Prostate gland (tissue), 2 donors: ENCODE results near the gene ZSCAN30. TPM values are rescaled to one million over a fixed set of nuclear protein-coding genes. Genes with fewer than 3 reads are reported as not detected.
"Not testable (repeated sequence)": the region's sequence is repeated elsewhere in the genome, so short reads cannot be mapped to it uniquely, and the experiment has no call there.

ENCODE experiments used
- DNase-seq: peaks from one replicate; pipeline ENCODE4 v3.0.0-alpha.2; 2019; ENCODE audit warnings: low spot score
- H3K27ac ChIP-seq, 2 donors: fragments of 200-600 bp; sonication (generic); 2 replicates each; pipeline ENCODE4 v1.5.1; 2017 to 2019
- H3K27me3 ChIP-seq: fragments of 200-600 bp; sonication (generic); replicated peaks from 2 replicates; pipeline ENCODE4 v1.5.1; 2019; ENCODE audit not compliant: insufficient read depth
- H3K36me3 ChIP-seq, 2 donors: fragments of 200-600 bp; sonication (generic); 1 replicate in 1 of 2; 2 replicates in 1 of 2; pipeline versions ENCODE4 v1.5.1 to v1.8.1; 2017 to 2019
- H3K4me1 ChIP-seq: fragments of 200-600 bp; sonication (generic); replicated peaks from 2 replicates; pipeline ENCODE4 v1.5.1; 2019
- H3K4me3 ChIP-seq, 2 donors: fragments of 200-600 bp; sonication (generic); 2 replicates each; pipeline ENCODE4 v1.5.1; 2017 to 2019
- H3K9me3 ChIP-seq: fragments of 200-600 bp; sonication (generic); 2 replicates; pipeline ENCODE4 v1.5.1; 2017
- POLR2A ChIP-seq: fragments of 450-650 bp; IDR thresholded peaks from one replicate; pipeline ENCODE4 v1.6.1; 2016; ENCODE audit warnings: antibody characterized with exemption, mild to moderate bottlenecking
- POLR2AphosphoS5 ChIP-seq: sonication (generic); formaldehyde crosslinking; IDR thresholded peaks from one replicate; pipeline ENCODE4 v1.6.1; 2017; ENCODE audit warnings: antibody characterized with exemption
- WGBS: methylation state at CpG from one replicate; pipeline ENCODE4 v1.1.5; 2018; 5-methylcytosine and 5-hydroxymethylcytosine counted together
- intact Hi-C: fragments of 100-400 bp; cut with DNase I; formaldehyde crosslinking; loops from one replicate; pipeline ENCODE4 v1.14.2; 2022
- total RNA-seq, 2 donors: library from RNA; depleted of rRNA; stranded (reverse); fragments of >200 nt; gene quantifications; one replicate each; pipeline ENCODE4 v1.1.0, GENCODE V29; 2016
- TF ChIP-seq, protein P1 (sequence below), 4 experiments: fragments of 200-600 bp in 2 of 4; fragments of 450-650 bp in 2 of 4; sonication (generic) in 2 of 4; IDR thresholded peaks; 1 replicate in 3 of 4; 2 replicates in 1 of 4; pipeline ENCODE4 v1.5.1; 2016 to 2019; ENCODE audit warnings: antibody characterized with exemption in 4 of 4, mild to moderate bottlenecking in 2 of 4, moderate library complexity in 2 of 4

The ZSCAN30 gene
- total RNA-seq, 2 donors from 2014 or later = 18.3 to 21.3 TPM

DNA sequence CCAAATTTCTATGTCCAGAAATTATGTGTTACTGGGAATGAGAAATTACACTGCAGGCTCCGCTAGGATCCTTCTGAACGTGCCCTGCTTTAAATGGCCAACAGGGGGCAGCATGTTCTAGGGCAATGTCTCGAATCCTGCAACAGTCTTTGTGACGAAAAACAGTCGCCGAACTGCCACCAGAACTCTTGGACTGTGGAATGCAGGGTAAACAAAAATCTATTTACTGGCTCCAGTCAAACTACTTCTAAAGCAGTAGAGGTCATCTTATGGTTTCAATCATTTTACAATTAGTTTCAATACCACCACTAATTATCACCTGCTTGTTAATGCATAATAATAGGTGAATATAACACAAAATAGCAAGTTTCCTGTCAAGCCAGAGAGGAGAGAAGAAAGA is 59.0 kb downstream of the ZSCAN30 start:
- Histone ChIP-seq H3K9me3 (no peaks in the 10 kb centered on the region), H3K27me3 (no peaks in the 10 kb centered on the region), H3K4me3 (no peak overlapping the region), H3K27ac (no peak overlapping the region), H3K36me3 (no peaks in the 10 kb centered on the region), H3K4me1 (no peaks in the 10 kb centered on the region)
- TF ChIP-seq POLR2AphosphoS5 = peak; percentile 63
- no peak for TF ChIP-seq POLR2A
- TF ChIP-seq, protein P1, sequence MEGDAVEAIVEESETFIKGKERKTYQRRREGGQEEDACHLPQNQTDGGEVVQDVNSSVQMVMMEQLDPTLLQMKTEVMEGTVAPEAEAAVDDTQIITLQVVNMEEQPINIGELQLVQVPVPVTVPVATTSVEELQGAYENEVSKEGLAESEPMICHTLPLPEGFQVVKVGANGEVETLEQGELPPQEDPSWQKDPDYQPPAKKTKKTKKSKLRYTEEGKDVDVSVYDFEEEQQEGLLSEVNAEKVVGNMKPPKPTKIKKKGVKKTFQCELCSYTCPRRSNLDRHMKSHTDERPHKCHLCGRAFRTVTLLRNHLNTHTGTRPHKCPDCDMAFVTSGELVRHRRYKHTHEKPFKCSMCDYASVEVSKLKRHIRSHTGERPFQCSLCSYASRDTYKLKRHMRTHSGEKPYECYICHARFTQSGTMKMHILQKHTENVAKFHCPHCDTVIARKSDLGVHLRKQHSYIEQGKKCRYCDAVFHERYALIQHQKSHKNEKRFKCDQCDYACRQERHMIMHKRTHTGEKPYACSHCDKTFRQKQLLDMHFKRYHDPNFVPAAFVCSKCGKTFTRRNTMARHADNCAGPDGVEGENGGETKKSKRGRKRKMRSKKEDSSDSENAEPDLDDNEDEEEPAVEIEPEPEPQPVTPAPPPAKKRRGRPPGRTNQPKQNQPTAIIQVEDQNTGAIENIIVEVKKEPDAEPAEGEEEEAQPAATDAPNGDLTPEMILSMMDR (IDR thresholded peaks at IDR 0.05) = peak; percentile 79 to 90 (median 86)
- WGBS = under 1% methylated on average over 6 of the region's 6 CpGs
- intact Hi-C loops = loop anchor here (5.0 to 10.0 kb wide), 2 partner anchors 121 to 226 kb away; no protein-coding TSS in a partner anchor
- DNase-seq = peak; percentile 78

DNA sequence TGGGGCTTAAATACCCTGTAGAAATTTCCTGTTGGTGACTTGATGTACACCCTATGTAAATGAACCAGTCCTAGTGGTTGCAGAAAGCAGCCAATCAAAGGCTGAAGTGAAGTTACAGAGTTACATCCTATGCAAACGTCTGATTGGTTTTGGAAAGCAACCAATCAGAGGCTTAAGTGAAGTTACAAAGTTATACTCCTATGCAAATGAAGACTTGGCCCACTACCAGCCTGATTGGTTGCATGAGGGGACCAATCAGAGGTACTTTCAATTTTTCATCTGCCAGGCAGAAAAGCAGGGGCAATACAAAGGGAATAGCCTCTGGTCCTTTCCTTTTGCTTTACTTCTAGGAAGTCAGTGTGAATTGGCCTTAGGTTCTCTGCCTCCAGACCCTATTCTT is 62.8 kb downstream of the ZSCAN30 start:
- Histone ChIP-seq H3K4me1 (no peaks in the 10 kb centered on the region), H3K27me3 (no peaks in the 10 kb centered on the region), H3K27ac (no peak overlapping the region), H3K4me3 (no peak overlapping the region), H3K9me3 (no peaks in the 10 kb centered on the region), H3K36me3 (no peaks in the 10 kb centered on the region)
- intact Hi-C loops = no loop called here
- WGBS = 85% methylated on average over 1 of the region's 1 CpG
- TF ChIP-seq POLR2AphosphoS5 (no peak), POLR2A (no peak)
- TF ChIP-seq, protein P1 (IDR thresholded peaks at IDR 0.05) = no peak
- DNase-seq = no peak

DNA sequence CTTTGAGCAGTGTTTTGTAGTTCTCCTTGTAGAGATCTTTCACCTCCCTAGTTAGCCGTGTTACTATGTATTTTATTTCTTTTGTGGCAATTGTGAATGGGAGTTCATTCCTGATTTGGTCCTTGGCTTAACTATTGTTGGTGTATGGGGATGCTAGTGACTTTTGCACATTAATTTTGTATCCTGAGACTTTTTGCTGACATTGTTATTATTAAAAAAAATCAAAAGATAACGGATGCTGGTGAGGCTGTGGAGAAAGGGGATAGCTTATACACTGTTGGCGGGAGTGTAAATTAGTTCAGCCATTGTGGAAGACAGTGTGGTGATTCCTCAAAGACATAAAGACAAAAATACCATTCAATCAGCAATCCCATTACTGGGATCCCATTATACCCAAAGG is 66.2 kb downstream of the ZSCAN30 start:
- TF ChIP-seq, protein P1 (IDR thresholded peaks at IDR 0.05) = no peak
- TF ChIP-seq POLR2A = no peak
- TF ChIP-seq POLR2AphosphoS5 = no peak
- Histone ChIP-seq H3K27me3 (no peaks in the 10 kb centered on the region), H3K4me3 (no peak overlapping the region), H3K4me1 (no peaks in the 10 kb centered on the region), H3K9me3 (no peaks in the 10 kb centered on the region), H3K27ac (no peak overlapping the region), H3K36me3 (no peaks in the 10 kb centered on the region)
- DNase-seq = no peak
- intact Hi-C loops = no loop called here
- WGBS = 87% methylated on average over 3 of the region's 3 CpGs

DNA sequence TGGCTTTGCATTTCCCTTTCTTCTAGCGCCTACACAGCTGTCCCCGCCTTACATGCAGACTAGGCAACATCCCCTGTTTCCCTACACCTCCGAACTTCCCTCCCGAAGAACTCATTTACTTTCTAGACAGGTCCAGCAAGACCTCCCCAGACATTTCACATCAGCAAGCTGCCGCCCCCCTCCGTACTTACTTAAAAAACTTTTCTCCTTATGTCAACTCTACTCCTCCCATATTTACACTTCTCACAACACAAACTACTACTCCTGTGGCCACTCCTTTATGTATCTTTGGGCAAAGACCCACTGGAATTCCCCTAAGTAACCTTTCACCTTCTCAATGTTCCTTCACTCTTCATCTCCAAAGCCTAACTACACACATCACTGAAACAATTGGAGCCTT is 69.6 kb downstream of the ZSCAN30 start:
- H3K36me3 ChIP-seq = no peaks in the 10 kb centered on the region
- 60% methylated on average over 6 of the region's 6 CpGs for WGBS
- no peak overlapping the region for H3K27ac ChIP-seq
- DNase-seq = no peak
- no peak overlapping the region for H3K4me3 ChIP-seq
- H3K9me3 ChIP-seq = no peaks in the 10 kb centered on the region
- no peaks in the 10 kb centered on the region for H3K27me3 ChIP-seq
- TF ChIP-seq, protein P1 (IDR thresholded peaks at IDR 0.05) = no peak
- no peak for TF ChIP-seq POLR2AphosphoS5
- no peak for TF ChIP-seq POLR2A
- intact Hi-C loops = no loop called here
- no peaks in the 10 kb centered on the region for H3K4me1 ChIP-seq

DNA sequence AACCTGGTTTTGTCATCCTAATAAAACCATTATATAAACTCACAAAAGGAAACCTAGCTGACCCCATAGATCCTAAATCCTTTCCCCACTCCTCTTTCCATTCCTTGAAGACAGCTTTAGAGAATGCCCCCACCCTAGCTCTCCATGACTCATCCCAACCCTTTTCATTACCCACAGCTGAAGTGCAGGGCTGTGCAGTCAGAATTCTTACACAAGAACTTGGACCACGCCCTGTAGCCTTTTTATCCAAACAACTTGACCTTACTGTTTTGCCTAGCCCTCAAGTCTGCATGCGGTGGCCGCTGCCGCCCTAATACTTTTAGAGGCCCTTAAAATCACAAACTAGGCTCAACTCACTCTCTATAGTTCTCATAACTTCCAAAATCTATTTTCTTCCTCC is 70.7 kb downstream of the ZSCAN30 start:
- DNase-seq, intact Hi-C loops, H3K9me3 ChIP-seq, H3K4me1 ChIP-seq, H3K27me3 ChIP-seq, H3K27ac ChIP-seq, H3K4me3 ChIP-seq, H3K36me3 ChIP-seq: not testable (repeated sequence)
- 97% methylated on average over 4 of the region's 4 CpGs for WGBS

DNA sequence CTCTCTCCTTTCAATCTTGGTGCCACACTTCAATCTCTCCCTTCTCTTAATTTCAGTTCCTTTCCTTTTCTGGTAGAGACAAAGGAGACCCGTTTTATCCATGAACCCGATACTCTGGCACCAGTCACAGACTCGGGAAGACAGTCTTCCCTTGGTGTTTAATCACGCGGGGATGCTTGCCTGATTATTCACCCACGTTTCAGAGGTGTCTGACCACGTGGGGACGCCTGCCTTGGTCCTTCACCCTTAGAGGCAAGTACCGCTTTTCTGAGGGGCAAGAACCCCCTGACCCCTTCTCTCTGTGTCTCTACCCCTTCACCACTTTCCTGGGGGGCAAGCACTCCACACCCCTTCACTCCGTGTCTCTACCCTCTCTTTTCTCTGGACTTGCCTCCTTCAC is 73.4 kb downstream of the ZSCAN30 start:
- H3K27me3 ChIP-seq, H3K27ac ChIP-seq, H3K4me1 ChIP-seq, H3K9me3 ChIP-seq, intact Hi-C loops, H3K36me3 ChIP-seq, DNase-seq, H3K4me3 ChIP-seq: not testable (repeated sequence)
- 86% methylated on average over 10 of the region's 10 CpGs for WGBS
